Measurements from ENCODE around the gene TTLL12.
A peak's percentile ranks its signal among the peaks of the same experiment; 100 is the strongest.

TTLL12 gene

GRCh38 chr22:43198126-43198525, 11.2 kb upstream of the TTLL12 start:
- DNase-seq, result no peak

- DNase-seq, result no peak
Observed at GRCh38 chr22:43197271-43197941, 10.5 kb upstream of the TTLL12 start.

GRCh38 chr22:43191831-43192230, 4.9 kb upstream of the TTLL12 start:
- no peak for DNase-seq

DNA sequence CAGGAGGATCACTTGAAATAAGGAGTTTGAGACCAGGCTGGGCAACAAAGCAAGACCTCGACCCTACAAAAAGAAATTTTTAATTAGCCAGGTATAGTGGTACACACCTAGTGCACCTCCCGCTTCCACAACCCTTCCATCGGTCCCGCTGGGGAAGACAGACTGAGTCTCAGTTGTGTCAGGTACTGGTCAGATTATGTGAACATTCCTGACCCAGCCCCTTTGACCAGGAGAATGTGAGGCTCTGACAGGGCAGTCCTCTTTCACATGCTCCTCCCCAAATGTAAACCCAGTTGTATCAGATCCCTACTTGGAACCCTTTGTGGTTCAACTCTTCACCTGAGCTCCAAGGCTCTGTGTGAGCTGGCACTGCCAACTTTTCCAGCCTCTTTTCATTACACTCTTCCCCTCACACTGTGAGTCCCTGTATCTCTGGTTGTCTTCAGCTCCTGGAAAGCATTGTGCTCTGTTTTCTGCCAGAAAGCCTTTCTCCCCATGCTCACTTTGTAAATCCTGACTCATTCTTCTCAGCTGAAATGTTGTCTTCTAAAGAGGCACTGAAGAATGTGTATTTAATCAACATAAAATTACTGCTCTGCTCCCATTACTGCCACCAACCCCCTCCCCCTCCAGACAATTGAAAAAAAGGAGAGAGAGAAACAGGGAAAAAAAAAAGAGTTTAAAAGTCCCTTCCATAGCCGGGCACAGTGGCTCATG, 2.1 kb upstream of the TTLL12 start:
- DNase-seq, result no peak

DNA sequence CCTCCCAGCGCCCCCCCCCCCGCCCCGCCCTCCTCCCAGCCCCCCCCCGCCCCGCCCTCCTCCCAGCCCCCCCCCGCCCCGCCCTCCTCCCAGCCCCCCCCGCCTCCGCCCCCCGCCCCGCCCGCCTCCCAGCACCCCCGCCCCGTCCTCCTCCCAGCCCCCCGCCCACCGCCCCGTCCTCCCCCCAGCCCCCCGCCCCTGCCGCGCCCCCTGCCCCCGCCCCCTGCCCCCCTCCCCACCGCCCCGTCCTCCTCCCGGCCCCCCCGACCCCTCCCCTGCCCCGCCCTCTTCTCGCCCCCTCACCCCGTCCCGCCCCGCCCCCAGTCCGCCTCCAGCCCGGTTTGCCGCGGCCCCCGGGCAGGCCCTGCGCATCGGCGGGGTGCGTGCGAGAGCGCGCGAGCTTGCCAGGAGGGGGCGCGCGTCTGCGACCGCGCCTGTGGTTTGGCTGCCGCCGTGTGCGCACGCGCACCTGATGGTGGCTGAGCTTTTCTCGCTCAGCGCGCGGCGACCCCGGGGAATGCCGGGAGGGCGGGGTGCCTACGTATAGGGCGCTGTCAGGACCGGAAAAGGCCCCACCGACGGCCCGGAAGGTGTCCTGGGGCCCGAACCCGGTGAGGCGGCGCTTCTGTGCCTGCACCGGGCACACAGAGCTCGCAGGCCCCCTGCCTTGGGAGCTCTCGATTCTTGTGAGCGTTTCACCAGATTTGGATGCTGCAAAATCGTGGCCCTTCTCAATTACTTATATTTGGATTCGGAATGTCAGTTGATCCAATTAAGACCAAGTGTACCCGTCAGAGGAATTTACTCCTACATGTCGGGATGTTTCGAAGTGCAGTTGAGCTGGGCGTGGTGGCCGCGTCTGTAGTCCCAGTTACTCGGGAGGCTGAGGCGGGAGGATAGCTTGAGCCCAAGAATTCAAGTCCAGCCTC, 501 bp upstream of the TTLL12 start:
- DNase-seq, result peak; percentile 91 to 97

- DNase-seq, result no peak
Observed at GRCh38 chr22:43185860-43186261, 1.1 kb downstream of the TTLL12 start.

- DNase-seq, result no peak
Observed at GRCh38 chr22:43183496-43184277, 3.2 kb downstream of the TTLL12 start.

GRCh38 chr22:43182726-43183125, 4.2 kb downstream of the TTLL12 start:
- no peak for DNase-seq

GRCh38 chr22:43182118-43182517, 4.8 kb downstream of the TTLL12 start:
- no peak for DNase-seq

DNA sequence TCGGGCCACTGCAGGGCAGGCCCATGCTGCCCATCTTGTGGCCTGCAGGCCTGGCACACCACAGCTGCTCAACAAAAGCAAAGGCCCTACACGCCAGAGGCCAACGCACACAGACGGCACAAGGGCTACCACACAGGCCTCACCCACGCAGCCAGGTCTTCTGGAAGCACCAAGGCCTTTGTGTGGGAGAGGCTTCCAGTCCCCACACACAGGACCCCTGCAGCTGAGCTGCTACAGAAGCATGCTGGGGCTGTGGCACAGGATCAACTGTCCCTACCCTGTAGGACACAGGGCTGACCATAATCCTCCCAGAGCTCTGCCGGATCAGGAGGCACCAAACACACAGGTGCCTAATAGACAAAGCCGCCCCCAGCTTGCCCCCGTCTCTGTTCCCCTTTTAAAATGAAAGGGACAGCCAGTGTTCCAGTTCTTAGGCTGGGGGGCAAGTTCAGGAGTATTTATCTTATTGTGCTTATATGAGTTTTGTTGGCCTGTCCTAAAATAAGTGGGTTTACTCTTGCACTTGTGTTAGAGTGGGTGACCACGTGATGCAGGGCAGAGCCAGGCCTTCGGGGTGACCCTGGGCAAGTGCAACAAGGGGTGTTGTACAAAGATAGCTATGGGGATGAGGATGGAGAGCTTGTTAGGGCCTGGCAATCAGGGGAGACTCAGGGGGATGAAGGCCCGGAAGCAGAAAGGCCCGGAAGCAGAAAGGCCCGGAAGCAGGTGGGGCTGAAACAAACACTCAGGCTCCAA, 5.4 kb downstream of the TTLL12 start:
- DNase-seq, result no peak

DNA sequence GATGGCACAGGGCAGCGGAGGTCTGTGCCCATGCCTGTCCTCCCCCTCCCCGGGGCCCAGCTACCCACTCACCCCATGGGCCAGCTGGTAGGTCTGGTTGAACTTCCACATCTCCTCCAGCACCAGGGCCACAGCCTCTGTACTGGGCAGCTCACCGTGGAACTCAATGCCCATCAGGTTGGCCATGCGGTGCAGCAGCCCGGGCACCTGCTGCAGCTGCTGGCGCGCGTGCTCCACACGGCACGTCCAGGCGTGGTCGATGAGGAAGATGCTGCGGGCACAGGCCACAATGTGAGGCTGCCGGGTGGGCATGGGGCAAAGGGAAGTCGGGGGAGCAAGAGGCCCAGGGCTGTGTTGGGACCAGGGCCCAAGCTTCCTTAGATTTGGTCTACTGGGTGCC, 6.3 kb downstream of the TTLL12 start:
- DNase-seq, result no peak

DNA sequence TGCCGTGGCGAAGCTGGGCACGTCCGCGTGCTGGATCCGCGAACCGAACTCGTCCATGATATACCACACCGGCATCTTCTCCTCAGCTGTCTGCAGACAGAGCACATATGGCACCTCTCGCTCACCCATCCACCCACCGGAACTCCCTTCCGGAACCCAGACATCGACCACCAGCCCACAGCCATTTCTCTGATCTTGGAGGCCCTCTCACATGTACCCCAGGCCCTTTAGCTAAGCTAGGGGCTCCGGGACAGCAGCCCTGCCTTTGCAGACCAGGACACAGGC, 7.1 kb downstream of the TTLL12 start:
- DNase-seq, result no peak

DNA sequence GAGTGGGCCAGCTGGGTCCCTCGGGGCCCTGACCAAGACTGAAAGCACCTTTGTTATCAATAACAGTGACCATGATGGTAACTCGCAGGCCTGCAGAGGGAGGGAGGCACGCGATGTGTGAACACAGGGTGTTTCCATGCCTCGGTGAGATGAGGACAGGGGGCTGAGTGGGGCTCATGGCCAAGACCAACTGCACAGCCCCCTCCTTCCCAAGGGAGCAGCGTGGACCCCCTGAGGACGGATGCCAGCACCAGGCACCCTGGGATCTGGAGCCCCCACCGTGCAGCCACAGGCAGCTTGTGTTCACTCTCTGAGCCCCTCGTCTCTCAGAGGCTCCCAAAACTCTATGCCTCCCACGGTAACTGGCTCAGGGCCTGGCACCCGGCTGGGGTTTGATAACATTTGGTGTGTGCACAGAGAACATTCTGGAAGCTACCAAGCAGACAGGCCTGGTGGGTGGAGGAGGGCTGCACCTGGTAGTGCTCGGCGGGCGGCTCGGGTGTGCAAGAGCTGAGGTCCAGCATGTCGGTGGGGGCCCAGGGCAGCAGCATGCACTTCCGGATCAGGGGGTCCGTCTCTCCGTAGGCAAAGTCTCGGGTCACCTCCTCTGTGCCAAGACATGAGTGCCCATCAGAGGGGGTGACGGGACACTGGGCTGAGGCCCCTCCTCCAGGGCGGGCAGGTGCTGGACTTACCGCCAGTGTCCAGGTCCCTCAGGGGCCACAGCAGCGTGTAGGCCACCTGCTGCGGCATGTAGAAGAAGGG, 7.6 kb downstream of the TTLL12 start:
- no peak for DNase-seq

GRCh38 chr22:43177479-43177878, 9.5 kb downstream of the TTLL12 start:
- DNase-seq, result no peak

- no peak for DNase-seq
Observed at GRCh38 chr22:43176090-43176489, 10.8 kb downstream of the TTLL12 start.

GRCh38 chr22:43174941-43175531, 11.9 kb downstream of the TTLL12 start:
- no peak for DNase-seq

- DNase-seq, result no peak
Observed at GRCh38 chr22:43173976-43174720, 12.8 kb downstream of the TTLL12 start.

DNA sequence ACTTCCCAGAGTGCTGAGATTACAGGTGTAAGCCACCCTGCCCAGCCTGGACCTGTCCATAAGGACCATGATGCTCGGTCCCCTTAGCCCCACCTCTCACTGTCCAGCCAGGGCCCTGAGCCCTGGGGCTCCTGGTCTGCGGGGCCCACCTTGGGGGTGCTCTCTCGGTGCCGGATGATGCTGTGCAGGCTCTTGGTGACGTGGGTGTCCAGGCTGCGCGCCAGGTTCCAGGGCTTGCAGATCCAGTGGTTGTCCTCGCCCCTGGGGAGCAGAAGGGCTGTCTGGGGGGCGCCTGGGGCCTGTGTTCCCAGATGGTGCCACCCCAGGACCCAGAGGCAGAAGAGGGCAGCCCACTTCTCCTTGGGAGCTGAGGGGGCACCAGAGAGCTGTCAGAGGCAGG, 13.4 kb downstream of the TTLL12 start:
- DNase-seq, result no peak

DNA sequence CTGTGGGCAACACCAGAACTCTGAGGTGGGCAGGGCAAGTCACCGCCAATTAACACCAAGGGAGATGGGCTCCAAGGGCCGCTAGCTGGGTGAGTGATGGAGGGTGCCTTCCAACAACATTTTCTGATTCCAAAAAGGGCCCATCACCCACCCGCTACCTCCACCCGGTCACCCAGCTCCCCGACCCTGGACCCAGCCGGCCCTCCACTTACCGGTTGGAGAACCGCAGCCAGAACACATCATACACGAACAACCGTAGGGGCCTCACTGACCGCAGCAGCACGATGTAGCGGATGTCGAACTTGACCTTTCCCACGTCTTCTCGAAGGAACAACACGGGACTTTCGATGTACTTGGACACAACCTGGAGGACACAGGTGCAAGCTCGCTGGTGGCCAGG, 14.7 kb downstream of the TTLL12 start:
- no peak for DNase-seq

DNA sequence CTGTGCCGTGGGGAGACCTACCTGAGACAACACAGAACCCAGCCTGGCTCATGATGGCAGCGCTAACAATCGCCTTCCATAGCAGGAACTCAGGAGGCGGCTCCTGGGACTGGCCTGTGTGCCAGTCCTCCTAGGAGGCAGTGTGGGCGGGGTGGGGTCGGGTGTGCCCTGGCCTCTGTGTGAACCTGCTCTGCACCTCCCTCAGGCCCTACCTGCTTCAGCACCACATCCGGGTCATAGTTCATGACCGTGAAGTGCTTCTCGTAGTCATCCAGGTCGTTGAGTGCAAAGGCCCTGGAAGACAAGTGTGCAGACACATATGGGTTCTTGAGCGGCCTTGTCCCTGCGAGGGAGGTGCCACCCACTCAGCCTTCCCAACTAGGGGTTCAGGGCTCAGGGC, 15.3 kb downstream of the TTLL12 start:
- DNase-seq, result no peak

Measured in NCI-H1930 (cell line).